Stimulated activated CD4-positive, alpha-beta T cell treated with anti-CD3 and anti-CD28 coated beads, Interleukin-4, amount 100 ng/mL, for 24 hours (primary cell): ENCODE results near the gene LGALS9C.
"Not testable (repeated sequence)": the region's sequence is repeated elsewhere in the genome, so short reads cannot be mapped to it uniquely, and the experiment has no call there.

Experiments used
- DNase-seq: peaks from one replicate; pipeline ENCODE4 v3.0.0-alpha.2; 2020

Gene LGALS9C

DNA sequence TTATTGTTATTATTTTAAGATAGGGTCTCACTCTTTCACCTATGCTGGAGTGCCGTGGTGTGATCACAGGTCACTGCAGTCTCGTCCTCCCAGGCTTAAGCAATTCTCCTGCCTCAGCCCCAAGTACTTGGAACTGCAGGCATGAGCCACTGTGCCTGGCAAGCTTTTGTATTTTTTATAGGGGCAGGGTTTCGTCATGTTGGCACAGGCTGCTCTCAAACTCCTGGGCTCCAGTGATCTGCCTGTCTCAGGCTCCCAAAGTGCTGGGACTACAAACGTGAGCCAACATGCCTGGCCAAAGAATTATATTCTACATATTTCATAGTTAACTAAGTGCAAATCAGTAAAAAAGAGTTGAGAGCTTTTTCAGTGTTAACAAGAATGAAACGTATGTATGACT, 65.6 kb downstream of the LGALS9C start:
- DNase-seq, result not testable (repeated sequence)

GRCh38 chr17:18542907-18543306, 66.3 kb downstream of the LGALS9C start:
- not testable (repeated sequence) for DNase-seq
